HepG2 (cell line): ENCODE measurements around the gene MICOS13. TPM values are rescaled to one million over a fixed set of nuclear protein-coding genes. Genes with fewer than 3 reads are reported as not detected.

Experiments
- ARID4A ChIP-seq: sonication (generic); formaldehyde crosslinking; IDR thresholded peaks from 2 replicates; pipeline ENCODE4 v1.5.0; 2020; ENCODE audit warnings: mild to moderate bottlenecking, missing genetic modification reagents, borderline replicate concordance
- EP300 ChIP-seq, 3 experiments: sonication (generic) in 1 of 3; formaldehyde crosslinking in 1 of 3; IDR thresholded peaks; 2 replicates each; pipeline versions ENCODE4 v1.5.1 to v1.6.1; 2011 to 2020; ENCODE audit warnings: low read depth in 2 of 3, low read length in 2 of 3, borderline replicate concordance in 1 of 3, improper control_type of control experiment in 1 of 3, mild to moderate bottlenecking in 1 of 3, missing genetic modification reagents in 1 of 3, moderate library complexity in 1 of 3
- FOXA3 ChIP-seq: IDR thresholded peaks from 2 replicates; pipeline ENCODE4 v1.6.1; 2016; ENCODE audit warnings: missing genetic modification reagents, missing compliant biosample characterization
- HMG20A ChIP-seq: IDR thresholded peaks from 2 replicates; pipeline ENCODE4 v1.6.1; 2016; ENCODE audit warnings: borderline replicate concordance
- SMAD9 ChIP-seq: sonication (generic); formaldehyde crosslinking; IDR thresholded peaks from 2 replicates; pipeline ENCODE4 v1.5.1; 2020; ENCODE audit warnings: mild to moderate bottlenecking, missing genetic modification reagents
- SP140L ChIP-seq: sonication (generic); formaldehyde crosslinking; IDR thresholded peaks from 2 replicates; pipeline ENCODE4 v1.4.0; 2020; ENCODE audit warnings: missing genetic modification reagents, borderline replicate concordance
- SP4 ChIP-seq: sonication (generic); formaldehyde crosslinking; IDR thresholded peaks from 2 replicates; pipeline ENCODE4 v1.8.1; 2023; ENCODE audit warnings: mild to moderate bottlenecking, missing genetic modification reagents
- TGIF2 ChIP-seq: IDR thresholded peaks from 2 replicates; pipeline ENCODE4 v1.6.1; 2016; ENCODE audit warnings: control low read depth, missing compliant biosample characterization
- ZEB1 ChIP-seq: IDR thresholded peaks from 2 replicates; pipeline ENCODE4 v1.6.1; 2012; ENCODE audit warnings: mild to moderate bottlenecking, low read depth, inconsistent platforms; ENCODE audit not compliant: insufficient replicate concordance
- ZFYVE20 ChIP-seq: sonication (generic); formaldehyde crosslinking; IDR thresholded peaks from 2 replicates; pipeline ENCODE4 v1.8.0; 2023; ENCODE audit warnings: low read depth, mild to moderate bottlenecking, moderate library complexity, missing genetic modification reagents, borderline replicate concordance
- ZNF737 ChIP-seq: sonication (generic); formaldehyde crosslinking; IDR thresholded peaks from 2 replicates; pipeline ENCODE4 v1.5.0; 2020; ENCODE audit warnings: missing genetic modification reagents, mild to moderate bottlenecking, borderline replicate concordance
- polyA plus RNA-seq, 8 experiments: library from polyadenylated mRNA; depleted of rRNA in 3 of 8; stranded (reverse) in 7 of 8; unstranded in 1 of 8; fragments of >200 nt; fragmentation: Illumina TruSeq in 4 of 8; extraction: Trizol in 4 of 8; gene quantifications; 2 replicates each; pipeline versions ENCODE4 v1.2.1 to v1.2.3, GENCODE V29; 2011 to 2016; ENCODE audit warnings: low read depth in 4 of 8, missing spikeins in 1 of 8, mixed read lengths in 1 of 8; ENCODE audit not compliant: insufficient read depth in 1 of 8
- total RNA-seq, 5 experiments: library from RNA; depleted of rRNA; stranded (reverse); fragments of >200 nt; fragmentation: Illumina TruSeq; extraction: Trizol; gene quantifications; 2 replicates each; pipeline ENCODE4 v1.2.3, GENCODE V29; 2016; ENCODE audit warnings: low read depth in 1 of 5
- TF ChIP-seq, protein P1 (sequence below): sonication (generic); formaldehyde crosslinking; IDR thresholded peaks from 2 replicates; pipeline ENCODE4; 2020; ENCODE audit warnings: missing genetic modification reagents, mild to moderate bottlenecking, borderline replicate concordance
- TF ChIP-seq, protein P2 (sequence below): sonication (generic); formaldehyde crosslinking; IDR thresholded peaks from 2 replicates; pipeline ENCODE4 v1.8.1; 2022; ENCODE audit warnings: low read depth, mild to moderate bottlenecking, missing genetic modification reagents

The MICOS13 gene
- total and polyA plus RNA-seq, 2 of the 13 experiments (the other 11 are each of a cell fraction or from before 2014, with no cell fraction given): 28.8 to 35.4 TPM

- TF ChIP-seq, protein P1, sequence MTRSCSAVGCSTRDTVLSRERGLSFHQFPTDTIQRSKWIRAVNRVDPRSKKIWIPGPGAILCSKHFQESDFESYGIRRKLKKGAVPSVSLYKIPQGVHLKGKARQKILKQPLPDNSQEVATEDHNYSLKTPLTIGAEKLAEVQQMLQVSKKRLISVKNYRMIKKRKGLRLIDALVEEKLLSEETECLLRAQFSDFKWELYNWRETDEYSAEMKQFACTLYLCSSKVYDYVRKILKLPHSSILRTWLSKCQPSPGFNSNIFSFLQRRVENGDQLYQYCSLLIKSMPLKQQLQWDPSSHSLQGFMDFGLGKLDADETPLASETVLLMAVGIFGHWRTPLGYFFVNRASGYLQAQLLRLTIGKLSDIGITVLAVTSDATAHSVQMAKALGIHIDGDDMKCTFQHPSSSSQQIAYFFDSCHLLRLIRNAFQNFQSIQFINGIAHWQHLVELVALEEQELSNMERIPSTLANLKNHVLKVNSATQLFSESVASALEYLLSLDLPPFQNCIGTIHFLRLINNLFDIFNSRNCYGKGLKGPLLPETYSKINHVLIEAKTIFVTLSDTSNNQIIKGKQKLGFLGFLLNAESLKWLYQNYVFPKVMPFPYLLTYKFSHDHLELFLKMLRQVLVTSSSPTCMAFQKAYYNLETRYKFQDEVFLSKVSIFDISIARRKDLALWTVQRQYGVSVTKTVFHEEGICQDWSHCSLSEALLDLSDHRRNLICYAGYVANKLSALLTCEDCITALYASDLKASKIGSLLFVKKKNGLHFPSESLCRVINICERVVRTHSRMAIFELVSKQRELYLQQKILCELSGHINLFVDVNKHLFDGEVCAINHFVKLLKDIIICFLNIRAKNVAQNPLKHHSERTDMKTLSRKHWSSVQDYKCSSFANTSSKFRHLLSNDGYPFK: peak; percentile 93; the same call in 1 of the 2 replicates
- TF ChIP-seq TGIF2 (peak; percentile 34; the same call in 1 of the 2 replicates), SMAD9 (no peak), HMG20A (CRISPR knock-in tag) (no peak), FOXA3 (CRISPR knock-in tag) (peak; percentile 25; the same call in 1 of the 2 replicates), SP140L (no peak), ZNF737 (CRISPR knock-in tag) (no peak), ZEB1 (no peak), ZFYVE20 (CRISPR knock-in tag) (no peak), SP4 (no peak), EP300 (IDR thresholded peaks at IDR 0.05; ENCODE audit: low read depth in 2 of 2, low read length in 2 of 2) (no peak), EP300 (CRISPR knock-in tag; IDR thresholded peaks at IDR 0.05; ENCODE audit: borderline replicate concordance) (no peak; the same call in 1 of the 2 replicates), ARID4A (CRISPR knock-in tag) (peak; percentile 95)
- TF ChIP-seq, protein P2, sequence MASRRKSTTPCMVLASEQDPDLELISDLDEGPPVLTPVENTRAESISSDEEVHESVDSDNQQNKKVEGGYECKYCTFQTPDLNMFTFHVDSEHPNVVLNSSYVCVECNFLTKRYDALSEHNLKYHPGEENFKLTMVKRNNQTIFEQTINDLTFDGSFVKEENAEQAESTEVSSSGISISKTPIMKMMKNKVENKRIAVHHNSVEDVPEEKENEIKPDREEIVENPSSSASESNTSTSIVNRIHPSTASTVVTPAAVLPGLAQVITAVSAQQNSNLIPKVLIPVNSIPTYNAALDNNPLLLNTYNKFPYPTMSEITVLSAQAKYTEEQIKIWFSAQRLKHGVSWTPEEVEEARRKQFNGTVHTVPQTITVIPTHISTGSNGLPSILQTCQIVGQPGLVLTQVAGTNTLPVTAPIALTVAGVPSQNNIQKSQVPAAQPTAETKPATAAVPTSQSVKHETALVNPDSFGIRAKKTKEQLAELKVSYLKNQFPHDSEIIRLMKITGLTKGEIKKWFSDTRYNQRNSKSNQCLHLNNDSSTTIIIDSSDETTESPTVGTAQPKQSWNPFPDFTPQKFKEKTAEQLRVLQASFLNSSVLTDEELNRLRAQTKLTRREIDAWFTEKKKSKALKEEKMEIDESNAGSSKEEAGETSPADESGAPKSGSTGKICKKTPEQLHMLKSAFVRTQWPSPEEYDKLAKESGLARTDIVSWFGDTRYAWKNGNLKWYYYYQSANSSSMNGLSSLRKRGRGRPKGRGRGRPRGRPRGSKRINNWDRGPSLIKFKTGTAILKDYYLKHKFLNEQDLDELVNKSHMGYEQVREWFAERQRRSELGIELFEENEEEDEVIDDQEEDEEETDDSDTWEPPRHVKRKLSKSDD (CRISPR knock-in tag): peak; percentile 92; the same call in 1 of the 2 replicates
Measured at GRCh38 chr19:5680437-5681368, at the start of gene MICOS13, which contains the start of gene HSD11B1L (continued).
